Middle frontal gyrus (tissue), 1 donor: ENCODE data around the gene CEP192.
"Not testable (repeated sequence)": the region's sequence is repeated elsewhere in the genome, so short reads cannot be mapped to it uniquely, and the experiment has no call there.

Source experiments
- DNase-seq: peaks from one replicate; pipeline ENCODE4 v3.0.0-alpha.2; 2015; ENCODE audit warnings: low spot score; ENCODE audit errors: extremely low spot score

The CEP192 gene

GRCh38 chr18:12990123-12990475 is 1.1 kb upstream of the CEP192 start:
- no peak for DNase-seq

- no peak for DNase-seq
Measured at GRCh38 chr18:12990641-12990966, 558 bp upstream of the CEP192 start.

GRCh38 chr18:12991821-12992179 is 638 bp downstream of the CEP192 start:
- DNase-seq, result no peak

- DNase-seq, result no peak
Measured at GRCh38 chr18:12993439-12993838, 2.3 kb downstream of the CEP192 start.

GRCh38 chr18:12995424-12995823 is 4.3 kb downstream of the CEP192 start:
- DNase-seq, result no peak

GRCh38 chr18:12995952-12996477 is 4.9 kb downstream of the CEP192 start:
- DNase-seq, result no peak

- no peak for DNase-seq
Measured at GRCh38 chr18:12996661-12997292, 5.6 kb downstream of the CEP192 start.

GRCh38 chr18:12997330-12997729 is 6.2 kb downstream of the CEP192 start:
- not testable (repeated sequence) for DNase-seq

GRCh38 chr18:12998332-12999060 is 7.3 kb downstream of the CEP192 start:
- DNase-seq, result no peak

- DNase-seq, result no peak
Measured at GRCh38 chr18:13003466-13003896, 12.3 kb downstream of the CEP192 start.

- DNase-seq, result no peak
Measured at GRCh38 chr18:13004396-13004795, 13.2 kb downstream of the CEP192 start.

- no peak for DNase-seq
Measured at GRCh38 chr18:13005289-13005688, 14.1 kb downstream of the CEP192 start.

- no peak for DNase-seq
Measured at GRCh38 chr18:13006531-13007247, 15.5 kb downstream of the CEP192 start.

- no peak for DNase-seq
Measured at GRCh38 chr18:13007248-13007560, 16.0 kb downstream of the CEP192 start.

GRCh38 chr18:13011719-13012118 is 20.6 kb downstream of the CEP192 start:
- no peak for DNase-seq

GRCh38 chr18:13014232-13014631 is 23.1 kb downstream of the CEP192 start:
- no peak for DNase-seq

GRCh38 chr18:13014818-13015217 is 23.7 kb downstream of the CEP192 start:
- no peak for DNase-seq

GRCh38 chr18:13017247-13017875 is 26.2 kb downstream of the CEP192 start:
- DNase-seq, result no peak

GRCh38 chr18:13018374-13018773 is 27.2 kb downstream of the CEP192 start:
- DNase-seq, result no peak

- no peak for DNase-seq
Measured at GRCh38 chr18:13019301-13019700, 28.1 kb downstream of the CEP192 start.

GRCh38 chr18:13022644-13023043 is 31.5 kb downstream of the CEP192 start:
- DNase-seq, result no peak

GRCh38 chr18:13025233-13025632 is 34.1 kb downstream of the CEP192 start:
- no peak for DNase-seq
